ENCODE measurements around the gene YARS1. TPM values are rescaled to one million over a fixed set of nuclear protein-coding genes. Genes with fewer than 3 reads are reported as not detected.

Gene YARS1
- total and polyA plus RNA-seq, 2 experiments from 2014 or later, result 135 to 179 TPM

DNA sequence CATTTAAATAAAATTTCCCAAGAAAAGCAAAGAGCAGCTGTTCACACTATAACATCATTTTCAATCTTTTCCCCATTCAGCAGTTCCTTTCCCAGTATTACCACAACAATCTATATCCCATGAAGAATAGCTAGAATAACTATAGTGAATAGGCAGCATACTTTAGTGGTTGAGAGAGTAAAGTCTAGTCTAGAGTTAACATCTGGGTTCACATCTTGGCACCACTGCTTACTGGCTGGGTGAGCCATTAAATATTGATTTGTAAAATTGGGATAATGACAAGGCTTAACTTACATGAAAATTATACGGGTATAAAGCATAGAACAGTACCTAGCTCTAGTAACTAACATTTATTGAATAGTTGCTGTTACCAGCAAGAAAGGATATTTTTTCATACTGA is 14.7 kb upstream of the YARS1 start:
- no peak overlapping the region for H3K4me3 ChIP-seq
- TF ChIP-seq EZH2phosphoT487 (IDR thresholded peaks at IDR 0.05; ENCODE audit: insufficient read depth, low read depth) (no peak), EZH2 (IDR thresholded peaks at IDR 0.05; ENCODE audit: insufficient read depth, poor library complexity, severe bottlenecking) (no peak)
- H3K9me2 ChIP-seq (ENCODE audit: insufficient read depth), result no peaks in the 10 kb centered on the region
- H4K20me1 ChIP-seq (ENCODE audit: insufficient read depth), result no peaks in the 10 kb centered on the region
- in situ Hi-C loops (cut with MboI), result no loop called here
- H3K27me3 ChIP-seq (replicated peaks; ENCODE audit: insufficient read depth), result no peaks in the 10 kb centered on the region
- no peak overlapping the region for H3K9ac ChIP-seq
- H3K79me2 ChIP-seq (ENCODE audit: insufficient read depth), result 0 out of 2 replicates have a peak, but pooled peaks cover 4% of the 10 kb centered on the region
- H3K36me3 ChIP-seq (ENCODE audit: low read depth), result peaks cover 69% of the 10 kb centered on the region
- no peaks in the 10 kb centered on the region for H3F3A ChIP-seq (ENCODE audit: insufficient read depth)
- H3K9me3 ChIP-seq (ENCODE audit: low read depth), result no peaks in the 10 kb centered on the region
- H3K27ac ChIP-seq, result no peak overlapping the region
- WGBS, 2 experiments (ENCODE audit: low coverage in 1 of 2, low lambda C conversion rate in 2 of 2, missing lambda C conversion rate in 2 of 2), result 98 to 100% methylated on average over 1 of the region's 1 CpG
- no peaks in the 10 kb centered on the region for H3K4me1 ChIP-seq (ENCODE audit: insufficient read depth)
- H3K4me2 ChIP-seq (ENCODE audit: unreplicated experiment), result no peak overlapping the region
- DNase-seq, result no peak
- H2AFZ ChIP-seq, result no peak overlapping the region

DNA sequence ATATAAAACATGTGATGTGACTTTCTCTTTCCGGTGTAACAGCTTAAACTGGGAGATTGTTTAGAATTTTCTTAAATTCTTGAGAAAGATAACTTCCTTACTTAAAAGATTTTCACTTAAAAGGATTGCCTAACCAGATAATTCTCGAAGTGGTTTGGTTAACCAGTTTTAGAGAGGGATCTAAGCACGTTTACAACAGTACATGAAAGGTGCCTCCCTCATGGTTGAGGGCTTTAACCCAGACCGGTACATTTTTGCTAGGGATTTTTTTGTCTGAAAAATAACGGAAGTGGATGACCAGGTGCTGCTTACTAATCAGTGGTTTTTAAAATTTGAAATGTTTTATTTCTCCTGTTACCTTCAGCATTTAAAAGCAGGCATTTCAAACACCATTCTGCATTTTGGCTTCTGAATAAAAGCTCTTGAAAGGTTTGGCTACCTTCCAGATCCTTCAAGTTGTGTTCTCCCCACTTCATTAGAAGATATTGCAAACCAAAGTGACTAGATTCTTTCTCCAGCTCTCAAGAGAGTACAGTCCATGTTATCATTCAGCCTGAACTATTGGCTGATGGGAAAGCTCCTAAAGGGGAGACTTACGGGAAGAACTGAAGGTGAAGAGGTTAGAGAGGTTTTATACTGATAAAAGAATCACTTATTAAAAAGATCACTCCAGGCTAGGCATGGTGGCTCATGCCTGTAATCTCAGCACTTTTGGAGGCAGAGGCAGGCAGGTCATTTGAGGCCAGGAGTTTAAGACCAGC is 13.1 kb upstream of the YARS1 start:
- Histone ChIP-seq H3K4me2 (ENCODE audit: unreplicated experiment) (no peak overlapping the region), H3K27me3 (replicated peaks; ENCODE audit: insufficient read depth) (no peaks in the 10 kb centered on the region), H3K9me3 (ENCODE audit: low read depth) (no peaks in the 10 kb centered on the region), H3F3A (ENCODE audit: insufficient read depth) (no peaks in the 10 kb centered on the region), H3K9ac (no peak overlapping the region), H2AFZ (no peak overlapping the region), H3K36me3 (ENCODE audit: low read depth) (peaks cover 74% of the 10 kb centered on the region), H3K9me2 (ENCODE audit: insufficient read depth) (no peaks in the 10 kb centered on the region), H3K79me2 (ENCODE audit: insufficient read depth) (peaks cover 8% of the 10 kb centered on the region), H3K4me3 (no peak overlapping the region), H3K4me1 (ENCODE audit: insufficient read depth) (no peaks in the 10 kb centered on the region), H4K20me1 (ENCODE audit: insufficient read depth) (no peaks in the 10 kb centered on the region), H3K27ac (no peak overlapping the region)
- TF ChIP-seq EZH2phosphoT487 (IDR thresholded peaks at IDR 0.05; ENCODE audit: insufficient read depth, low read depth) (no peak), EZH2 (IDR thresholded peaks at IDR 0.05; ENCODE audit: insufficient read depth, poor library complexity, severe bottlenecking) (no peak)
- in situ Hi-C loops (cut with MboI), result no loop called here
- 84 to 85% methylated on average over 6 of the region's 6 CpGs for WGBS, 2 experiments (ENCODE audit: low coverage in 1 of 2, low lambda C conversion rate in 2 of 2, missing lambda C conversion rate in 2 of 2)
- DNase-seq, result no peak

DNA sequence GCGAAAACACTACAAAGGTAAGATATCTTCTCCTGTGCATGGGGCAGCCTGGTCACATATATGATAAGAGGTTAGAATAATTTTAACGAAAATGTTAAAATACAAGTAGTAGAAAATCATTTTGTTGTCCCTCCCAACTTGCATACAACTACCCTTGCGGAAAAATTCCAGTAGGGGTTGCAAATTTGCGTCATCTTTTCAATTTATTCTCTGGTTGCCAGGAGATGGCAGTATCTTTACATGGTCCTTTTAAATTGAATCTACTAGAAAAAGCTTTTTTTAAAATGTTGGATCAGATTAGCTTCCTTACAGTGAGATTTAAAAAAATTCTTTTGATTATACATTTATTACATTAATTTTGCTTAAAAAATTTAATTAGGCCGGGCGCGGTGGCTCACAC is 11.2 kb upstream of the YARS1 start:
- Histone ChIP-seq H2AFZ (no peak overlapping the region), H3F3A (ENCODE audit: insufficient read depth) (no peaks in the 10 kb centered on the region), H3K27ac (no peak overlapping the region), H3K4me2 (ENCODE audit: unreplicated experiment) (no peak overlapping the region), H3K27me3 (replicated peaks; ENCODE audit: insufficient read depth) (no peaks in the 10 kb centered on the region), H3K4me3 (no peak overlapping the region), H3K9me3 (ENCODE audit: low read depth) (no peaks in the 10 kb centered on the region), H3K36me3 (ENCODE audit: low read depth) (peaks cover 62% of the 10 kb centered on the region), H3K9me2 (ENCODE audit: insufficient read depth) (no peaks in the 10 kb centered on the region), H3K9ac (no peak overlapping the region), H4K20me1 (ENCODE audit: insufficient read depth) (no peaks in the 10 kb centered on the region), H3K4me1 (ENCODE audit: insufficient read depth) (no peaks in the 10 kb centered on the region), H3K79me2 (ENCODE audit: insufficient read depth) (peaks cover 26% of the 10 kb centered on the region)
- TF ChIP-seq EZH2 (IDR thresholded peaks at IDR 0.05; ENCODE audit: insufficient read depth, poor library complexity, severe bottlenecking) (no peak), EZH2phosphoT487 (IDR thresholded peaks at IDR 0.05; ENCODE audit: insufficient read depth, low read depth) (no peak)
- DNase-seq, result peak; percentile 22
- 97 to 98% methylated on average over 7 of the region's 7 CpGs for WGBS, 2 experiments (ENCODE audit: low coverage in 1 of 2, low lambda C conversion rate in 2 of 2, missing lambda C conversion rate in 2 of 2)
- in situ Hi-C loops (cut with MboI), result no loop called here

DNA sequence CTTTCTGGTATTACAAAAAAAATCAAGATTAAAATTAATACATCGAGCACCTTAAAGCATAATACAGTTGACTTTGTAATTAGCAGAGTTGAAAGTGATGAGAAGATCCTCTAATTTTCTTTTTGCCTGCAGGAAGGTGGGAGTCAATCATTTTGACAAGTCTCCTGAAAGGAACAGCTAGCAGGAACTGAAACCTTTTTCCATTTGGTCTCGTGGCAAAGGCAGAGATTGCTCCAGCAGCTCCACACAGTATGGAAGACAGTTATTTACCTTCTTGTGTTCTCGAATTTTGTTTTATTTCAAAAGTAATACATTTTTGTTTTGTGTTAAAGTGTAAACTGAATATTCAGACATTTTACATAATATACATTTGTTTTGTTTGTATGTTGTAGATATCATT is 8.0 kb upstream of the YARS1 start:
- no peaks in the 10 kb centered on the region for H3K27me3 ChIP-seq (replicated peaks; ENCODE audit: insufficient read depth)
- no peak overlapping the region for H3K4me3 ChIP-seq
- 79 to 81% methylated on average over 3 of the region's 3 CpGs for WGBS, 2 experiments (ENCODE audit: low coverage in 1 of 2, low lambda C conversion rate in 2 of 2, missing lambda C conversion rate in 2 of 2)
- no peaks in the 10 kb centered on the region for H3K4me1 ChIP-seq (ENCODE audit: insufficient read depth)
- H3K27ac ChIP-seq, result no peak overlapping the region
- H3K79me2 ChIP-seq (ENCODE audit: insufficient read depth), result peaks cover 56% of the 10 kb centered on the region
- H3F3A ChIP-seq (ENCODE audit: insufficient read depth), result no peaks in the 10 kb centered on the region
- no peaks in the 10 kb centered on the region for H3K9me3 ChIP-seq (ENCODE audit: low read depth)
- no peaks in the 10 kb centered on the region for H3K9me2 ChIP-seq (ENCODE audit: insufficient read depth)
- in situ Hi-C loops (cut with MboI), result no loop called here
- H3K9ac ChIP-seq, result no peak overlapping the region
- H4K20me1 ChIP-seq (ENCODE audit: insufficient read depth), result no peaks in the 10 kb centered on the region
- no peak overlapping the region for H2AFZ ChIP-seq
- no peak for DNase-seq
- H3K4me2 ChIP-seq (ENCODE audit: unreplicated experiment), result no peak overlapping the region
- peaks cover 39% of the 10 kb centered on the region for H3K36me3 ChIP-seq (ENCODE audit: low read depth)
- no peak for TF ChIP-seq EZH2 (IDR thresholded peaks at IDR 0.05; ENCODE audit: insufficient read depth, poor library complexity, severe bottlenecking)
- TF ChIP-seq EZH2phosphoT487 (IDR thresholded peaks at IDR 0.05; ENCODE audit: insufficient read depth, low read depth), result no peak
